ENCODE results near the gene CNTN4.

The CNTN4 gene

DNA sequence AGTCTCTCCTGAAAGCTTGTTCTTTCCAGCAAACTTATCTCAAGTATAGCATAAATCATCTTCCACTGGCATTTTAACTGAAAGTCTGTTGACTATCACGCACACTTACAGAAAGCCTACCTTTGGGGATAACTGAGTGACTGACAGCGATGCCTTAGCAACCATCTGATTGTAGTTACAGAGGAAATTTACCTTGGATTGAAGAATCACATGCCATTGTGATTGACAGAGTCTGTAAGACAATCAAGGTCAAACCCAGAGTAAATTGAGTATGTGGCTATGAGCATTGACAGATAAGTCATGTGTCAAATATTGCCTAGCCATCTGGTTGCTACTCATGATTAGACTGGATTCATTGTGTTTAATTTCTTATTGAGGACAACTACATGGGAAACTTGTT, 82.0 kb downstream of the CNTN4 start:
- no peaks in the 10 kb centered on the region for H3K4me1 Mint-ChIP-seq
- TF ChIP-seq, protein P1, sequence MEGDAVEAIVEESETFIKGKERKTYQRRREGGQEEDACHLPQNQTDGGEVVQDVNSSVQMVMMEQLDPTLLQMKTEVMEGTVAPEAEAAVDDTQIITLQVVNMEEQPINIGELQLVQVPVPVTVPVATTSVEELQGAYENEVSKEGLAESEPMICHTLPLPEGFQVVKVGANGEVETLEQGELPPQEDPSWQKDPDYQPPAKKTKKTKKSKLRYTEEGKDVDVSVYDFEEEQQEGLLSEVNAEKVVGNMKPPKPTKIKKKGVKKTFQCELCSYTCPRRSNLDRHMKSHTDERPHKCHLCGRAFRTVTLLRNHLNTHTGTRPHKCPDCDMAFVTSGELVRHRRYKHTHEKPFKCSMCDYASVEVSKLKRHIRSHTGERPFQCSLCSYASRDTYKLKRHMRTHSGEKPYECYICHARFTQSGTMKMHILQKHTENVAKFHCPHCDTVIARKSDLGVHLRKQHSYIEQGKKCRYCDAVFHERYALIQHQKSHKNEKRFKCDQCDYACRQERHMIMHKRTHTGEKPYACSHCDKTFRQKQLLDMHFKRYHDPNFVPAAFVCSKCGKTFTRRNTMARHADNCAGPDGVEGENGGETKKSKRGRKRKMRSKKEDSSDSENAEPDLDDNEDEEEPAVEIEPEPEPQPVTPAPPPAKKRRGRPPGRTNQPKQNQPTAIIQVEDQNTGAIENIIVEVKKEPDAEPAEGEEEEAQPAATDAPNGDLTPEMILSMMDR (IDR thresholded peaks at IDR 0.05), result no peak
- no peak overlapping the region for H3K27ac Mint-ChIP-seq
- no peaks in the 10 kb centered on the region for H3K36me3 Mint-ChIP-seq (ENCODE audit: low read depth)
- no peak for DNase-seq
- H3K4me3 Mint-ChIP-seq, result no peak overlapping the region
- no peaks in the 10 kb centered on the region for H3K9me3 Mint-ChIP-seq
- no peaks in the 10 kb centered on the region for H3K27me3 Mint-ChIP-seq (ENCODE audit: low read depth, poor library complexity)

DNA sequence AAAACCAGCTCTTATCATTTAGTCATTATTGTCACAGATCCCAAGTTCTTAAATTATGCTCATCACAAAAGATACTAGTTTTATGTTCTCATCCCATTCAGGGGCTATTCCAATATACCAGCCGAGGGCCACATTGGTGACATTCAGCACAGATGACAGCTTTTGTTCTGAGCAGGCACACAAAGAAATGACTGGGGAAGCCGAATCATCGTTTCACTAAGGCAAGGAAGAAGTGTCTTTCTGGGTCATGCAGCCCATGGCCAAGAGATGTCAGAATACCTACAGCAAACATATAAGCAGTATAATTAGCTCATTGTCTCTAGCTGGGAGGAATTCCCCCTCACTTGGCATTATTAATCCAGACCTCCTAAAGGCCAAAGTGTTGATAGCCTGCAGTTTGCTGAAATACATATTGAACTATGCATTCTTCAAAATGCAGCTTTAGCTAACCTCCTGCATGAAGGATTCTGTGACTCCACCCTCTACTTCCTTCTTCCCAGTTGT, 100.2 kb downstream of the CNTN4 start:
- H3K4me3 Mint-ChIP-seq, result no peak overlapping the region
- no peaks in the 10 kb centered on the region for H3K9me3 Mint-ChIP-seq
- H3K36me3 Mint-ChIP-seq (ENCODE audit: low read depth), result no peaks in the 10 kb centered on the region

DNA sequence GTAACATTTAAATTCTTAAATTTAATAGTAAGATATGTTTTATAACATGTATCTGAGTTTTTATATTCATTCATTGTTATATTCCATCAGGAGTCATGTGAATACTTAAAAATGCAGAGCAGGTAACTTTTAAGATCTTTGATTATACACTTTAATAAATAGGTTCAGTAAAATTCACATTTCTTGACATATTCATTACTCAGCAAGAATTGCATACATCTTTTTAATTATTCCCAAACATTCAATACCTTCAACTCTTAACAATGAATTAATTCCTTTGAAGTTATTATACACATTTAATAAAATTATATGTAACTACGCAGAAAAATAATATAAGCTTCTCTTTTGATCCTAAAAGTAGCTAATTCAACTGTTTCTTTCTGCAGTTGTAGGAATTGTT, 105.4 kb downstream of the CNTN4 start:
- Mint-ChIP-seq H3K9me3 (no peaks in the 10 kb centered on the region), H3K27me3 (ENCODE audit: low read depth, poor library complexity) (no peaks in the 10 kb centered on the region), H3K27ac (no peak overlapping the region), H3K36me3 (ENCODE audit: low read depth) (no peaks in the 10 kb centered on the region), H3K4me1 (no peaks in the 10 kb centered on the region), H3K4me3 (no peak overlapping the region)
- no peak for DNase-seq
- TF ChIP-seq, protein P1 (IDR thresholded peaks at IDR 0.05), result no peak

More for the DNA sequence above, 100.2 kb downstream of the CNTN4 start:
- Mint-ChIP-seq H3K27ac (no peak overlapping the region), H3K27me3 (ENCODE audit: low read depth, poor library complexity) (no peaks in the 10 kb centered on the region), H3K4me1 (no peaks in the 10 kb centered on the region)
- no peak for DNase-seq
- TF ChIP-seq, protein P1 (IDR thresholded peaks at IDR 0.05), result no peak

GRCh38 chr3:2205692-2206091, 107.0 kb downstream of the CNTN4 start:
- Mint-ChIP-seq H3K4me3 (no peak overlapping the region), H3K36me3 (ENCODE audit: low read depth) (no peaks in the 10 kb centered on the region), H3K27ac (no peak overlapping the region), H3K4me1 (no peaks in the 10 kb centered on the region), H3K9me3 (no peaks in the 10 kb centered on the region), H3K27me3 (ENCODE audit: low read depth, poor library complexity) (no peaks in the 10 kb centered on the region)
- no peak for DNase-seq
- TF ChIP-seq, protein P1 (IDR thresholded peaks at IDR 0.05), result no peak

DNA sequence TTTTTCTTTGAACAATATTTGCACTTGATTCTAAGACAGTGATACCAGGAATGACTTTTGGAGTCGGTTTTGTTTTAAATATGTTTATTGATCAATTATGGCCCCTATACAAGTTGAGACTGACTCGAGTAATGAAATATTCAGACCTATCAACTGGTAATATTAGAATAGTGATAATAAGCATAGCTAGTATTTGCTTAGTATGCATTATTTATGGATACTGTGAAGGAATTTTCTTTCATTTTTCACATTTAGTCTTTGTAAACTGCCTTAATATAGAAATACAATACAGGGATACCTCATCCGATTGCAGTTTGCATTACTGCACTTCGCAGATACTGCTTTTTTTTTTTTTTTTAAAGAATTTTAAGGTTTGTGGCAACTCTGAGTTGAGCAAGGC, 107.9 kb downstream of the CNTN4 start:
- no peak overlapping the region for H3K27ac Mint-ChIP-seq
- H3K4me3 Mint-ChIP-seq, result no peak overlapping the region
- no peaks in the 10 kb centered on the region for H3K36me3 Mint-ChIP-seq (ENCODE audit: low read depth)
- H3K9me3 Mint-ChIP-seq, result no peaks in the 10 kb centered on the region
- H3K4me1 Mint-ChIP-seq, result no peaks in the 10 kb centered on the region
- no peaks in the 10 kb centered on the region for H3K27me3 Mint-ChIP-seq (ENCODE audit: low read depth, poor library complexity)
- DNase-seq, result no peak
- TF ChIP-seq, protein P1 (IDR thresholded peaks at IDR 0.05), result no peak

- no peaks in the 10 kb centered on the region for H3K36me3 Mint-ChIP-seq (ENCODE audit: low read depth)
- no peak overlapping the region for H3K27ac Mint-ChIP-seq
- DNase-seq, result no peak
- TF ChIP-seq, protein P1 (IDR thresholded peaks at IDR 0.05), result no peak
- H3K4me3 Mint-ChIP-seq, result no peak overlapping the region
- no peaks in the 10 kb centered on the region for H3K27me3 Mint-ChIP-seq (ENCODE audit: low read depth, poor library complexity)
- no peaks in the 10 kb centered on the region for H3K9me3 Mint-ChIP-seq
- H3K4me1 Mint-ChIP-seq, result peaks cover 1% of the 10 kb centered on the region
These were observed 112.9 kb downstream of the CNTN4 start for GRCh38 chr3:2211568-2211967.

Measured in nephron progenitor cell (in vitro differentiated cells).